ENCODE data around the gene LYPD6B. TPM values are rescaled to one million over a fixed set of nuclear protein-coding genes. Genes with fewer than 3 reads are reported as not detected.

The LYPD6B gene
- polyA plus RNA-seq, 3 donors, result 28.6 to 35.2 (median 33.7) TPM

DNA sequence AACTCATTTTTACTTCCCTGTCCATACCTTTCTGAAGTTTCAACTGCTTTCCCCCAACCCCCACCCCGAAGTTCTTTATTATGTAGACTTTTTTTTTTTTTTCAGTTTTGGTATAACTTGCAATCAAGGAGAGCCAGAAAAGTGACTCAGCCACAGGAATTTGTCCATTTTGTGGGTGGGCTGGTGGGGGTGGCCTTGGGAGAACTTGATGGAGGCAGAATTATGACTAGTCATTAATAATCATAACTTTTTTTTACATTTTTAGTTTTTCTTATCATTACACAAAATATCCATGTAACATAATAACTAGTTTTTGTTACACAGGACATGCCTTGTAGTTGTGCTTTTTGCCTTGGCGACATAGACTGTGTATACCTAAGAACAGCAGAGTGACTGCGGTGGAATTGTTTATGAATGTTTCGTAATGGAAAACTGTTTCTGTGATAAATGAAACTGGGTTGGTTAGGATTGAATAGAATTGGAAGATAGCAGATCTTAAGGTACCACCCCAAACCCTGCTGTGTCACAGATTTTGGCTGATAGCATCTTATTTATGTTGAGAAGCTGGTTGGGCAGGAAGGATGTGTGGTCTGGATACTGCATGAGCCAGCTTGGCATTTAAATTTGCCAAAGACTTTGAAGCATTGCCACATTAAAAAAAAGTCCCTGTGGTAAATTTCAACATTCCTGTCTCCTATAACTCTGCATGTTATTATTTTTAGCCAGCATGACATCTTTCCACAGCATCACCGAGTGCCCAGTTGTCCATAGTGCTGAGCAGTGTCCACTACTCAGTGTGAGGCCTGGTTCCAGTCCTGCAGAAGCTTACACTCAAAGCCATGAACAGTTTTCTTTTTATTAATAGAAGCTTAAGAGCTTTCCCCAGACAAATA, 30.7 kb downstream of the LYPD6B start:
- no peak for DNase-seq (ENCODE audit: low read depth in 3 of 3, low spot score in 2 of 3)

DNA sequence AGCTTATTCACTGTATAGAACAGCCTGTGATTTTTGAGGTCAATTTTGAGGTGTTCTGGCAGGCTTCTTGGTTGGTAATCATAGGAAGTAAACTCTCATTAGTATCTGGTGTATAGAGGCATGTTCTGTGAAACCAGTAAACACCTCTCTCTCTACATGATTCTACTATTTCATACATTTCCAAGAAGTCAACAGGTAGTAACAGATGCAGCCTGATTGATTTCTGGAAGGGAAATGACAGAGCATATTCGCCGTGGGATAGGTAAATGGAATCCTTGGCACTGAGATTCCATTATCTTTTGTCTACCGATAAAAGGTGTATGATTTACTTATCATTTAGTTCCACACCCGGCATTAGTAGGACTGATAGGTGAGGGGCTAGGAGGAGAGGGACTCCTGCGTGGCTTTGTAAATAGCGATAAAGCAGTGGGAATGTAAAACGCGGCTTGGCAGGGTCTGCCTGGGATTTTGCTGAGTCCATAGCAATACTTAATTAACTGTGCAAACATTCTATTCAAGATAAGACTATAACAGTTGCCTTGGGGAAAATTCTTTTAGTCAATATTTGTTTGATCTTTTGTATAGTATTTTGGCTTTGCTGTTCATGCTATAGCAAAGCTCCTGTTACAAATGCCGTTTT, 32.3 kb downstream of the LYPD6B start:
- DNase-seq (ENCODE audit: low read depth in 3 of 3, low spot score in 2 of 3), result no peak

GRCh38 chr2:149075105-149075504, 36.6 kb downstream of the LYPD6B start:
- no peak for DNase-seq (ENCODE audit: low read depth in 3 of 3, low spot score in 2 of 3)

DNA sequence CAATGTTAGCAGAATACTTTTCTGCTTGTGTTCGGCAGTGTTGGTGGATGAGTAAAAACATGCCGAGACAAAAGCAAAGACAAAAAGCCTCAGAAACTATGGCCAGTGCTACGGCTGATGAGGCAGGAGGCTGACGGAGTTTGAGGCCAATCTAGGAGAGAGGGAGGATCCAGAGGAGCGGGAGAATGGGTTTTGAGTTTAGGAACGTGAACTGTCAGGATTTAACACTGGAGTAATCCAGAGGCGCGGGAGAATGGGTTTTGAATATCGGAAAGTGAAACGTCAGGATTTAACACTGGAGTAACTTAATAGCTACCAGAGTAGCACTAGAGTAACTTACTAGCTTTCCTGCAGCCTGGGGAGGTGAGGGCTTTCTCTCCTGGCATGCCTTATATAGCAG, 37.4 kb downstream of the LYPD6B start:
- DNase-seq (ENCODE audit: low read depth in 3 of 3, low spot score in 2 of 3), result no peak

DNA sequence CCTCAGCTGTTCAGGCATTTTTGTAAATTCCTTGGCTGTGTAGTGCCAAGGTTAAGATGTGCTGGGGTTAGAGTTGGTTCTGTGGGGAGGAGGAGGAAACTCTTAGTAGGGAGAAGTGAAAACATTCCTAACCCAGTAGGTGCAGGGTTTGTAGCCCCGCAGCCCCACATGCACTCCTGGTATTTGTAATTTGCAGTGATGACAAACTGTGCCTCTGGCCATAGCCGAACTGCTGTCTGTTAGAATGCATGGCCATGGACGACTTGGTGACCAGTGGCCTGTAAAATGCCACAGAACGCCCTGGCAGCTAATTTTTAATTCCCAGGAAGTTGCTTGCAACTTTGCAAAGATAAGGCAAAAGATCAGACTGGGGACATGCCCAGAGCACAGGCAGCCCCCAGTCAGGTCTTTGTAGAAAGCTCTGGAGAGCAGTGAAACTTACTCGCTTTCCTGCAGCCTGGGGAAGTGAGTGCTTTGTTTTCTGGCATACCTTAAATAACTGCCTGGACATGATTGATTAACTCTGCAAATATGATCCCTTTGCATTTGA, 38.4 kb downstream of the LYPD6B start:
- DNase-seq (ENCODE audit: low read depth in 3 of 3, low spot score in 2 of 3), result no peak

DNA sequence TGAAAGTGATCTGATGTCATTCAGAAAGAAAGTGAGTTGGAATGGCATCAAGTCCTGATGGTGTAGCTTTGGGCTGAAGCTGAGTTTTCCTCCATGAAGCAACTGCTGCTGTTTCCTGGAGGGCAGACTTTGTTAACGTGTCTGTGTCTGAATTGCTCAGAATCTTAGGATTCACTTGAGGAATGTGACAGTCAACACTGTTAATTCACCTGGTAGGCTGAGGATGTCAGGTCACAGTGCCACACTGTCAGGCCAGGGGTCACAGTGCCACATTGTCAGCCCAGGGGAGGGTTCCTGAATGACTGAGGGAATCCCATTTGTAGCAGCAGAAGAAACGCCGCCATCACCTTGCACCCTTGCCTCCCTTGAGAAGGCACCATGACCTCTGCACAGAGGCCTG, 39.4 kb downstream of the LYPD6B start:
- DNase-seq (ENCODE audit: low read depth in 3 of 3, low spot score in 2 of 3), result no peak

- DNase-seq (ENCODE audit: low read depth in 3 of 3, low spot score in 2 of 3), result no peak
These were observed 41.6 kb downstream of the LYPD6B start for GRCh38 chr2:149080099-149080498.

DNA sequence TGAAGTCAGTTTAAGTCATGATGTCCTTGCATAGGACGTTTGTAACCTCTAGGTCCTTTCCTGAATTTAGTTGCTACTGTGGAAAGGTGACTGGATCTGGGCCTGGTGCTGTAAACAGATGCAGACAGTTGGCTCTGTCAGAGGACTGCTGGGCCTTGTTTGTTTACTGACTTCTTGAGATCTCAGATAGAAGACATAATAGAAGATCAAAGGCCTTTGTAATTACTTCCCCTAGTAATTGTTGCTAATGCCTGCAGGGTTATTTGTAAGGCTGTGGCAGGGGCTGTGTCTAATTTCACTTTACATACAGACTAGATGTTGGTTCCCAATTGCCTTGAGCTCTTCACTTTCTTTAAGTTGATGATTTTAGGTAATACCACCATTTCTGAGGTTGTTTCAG, 42.5 kb downstream of the LYPD6B start:
- DNase-seq (ENCODE audit: low read depth in 3 of 3, low spot score in 2 of 3), result no peak

GRCh38 chr2:149082079-149082478, 43.6 kb downstream of the LYPD6B start:
- DNase-seq (ENCODE audit: low read depth in 3 of 3, low spot score in 2 of 3), result no peak

- no peak for DNase-seq (ENCODE audit: low read depth in 3 of 3, low spot score in 2 of 3)
These were observed 44.2 kb downstream of the LYPD6B start for GRCh38 chr2:149082735-149083134.

GRCh38 chr2:149084924-149085795, 46.7 kb downstream of the LYPD6B start:
- no peak for DNase-seq (ENCODE audit: low read depth in 3 of 3, low spot score in 2 of 3)

DNA sequence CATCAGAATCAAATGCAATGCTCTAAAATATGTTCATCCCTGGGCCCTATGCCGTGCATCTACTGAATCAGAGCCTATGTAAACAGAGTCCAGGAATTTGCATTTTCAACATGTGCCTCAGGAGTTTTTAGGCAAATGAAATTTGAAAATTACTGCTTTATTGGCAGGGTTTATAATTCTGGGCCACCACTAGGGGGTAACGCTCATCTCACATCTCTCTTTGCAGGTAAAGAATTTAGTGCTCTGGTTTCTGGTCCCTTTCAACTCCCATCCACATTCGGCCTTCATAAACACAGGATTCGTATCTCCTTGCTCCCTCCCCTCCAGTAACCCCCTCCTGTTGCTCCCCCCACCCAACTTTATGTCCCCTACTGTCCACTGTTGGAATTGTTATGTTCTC, 49.3 kb downstream of the LYPD6B start:
- DNase-seq (ENCODE audit: low read depth in 3 of 3, low spot score in 2 of 3), result no peak

DNA sequence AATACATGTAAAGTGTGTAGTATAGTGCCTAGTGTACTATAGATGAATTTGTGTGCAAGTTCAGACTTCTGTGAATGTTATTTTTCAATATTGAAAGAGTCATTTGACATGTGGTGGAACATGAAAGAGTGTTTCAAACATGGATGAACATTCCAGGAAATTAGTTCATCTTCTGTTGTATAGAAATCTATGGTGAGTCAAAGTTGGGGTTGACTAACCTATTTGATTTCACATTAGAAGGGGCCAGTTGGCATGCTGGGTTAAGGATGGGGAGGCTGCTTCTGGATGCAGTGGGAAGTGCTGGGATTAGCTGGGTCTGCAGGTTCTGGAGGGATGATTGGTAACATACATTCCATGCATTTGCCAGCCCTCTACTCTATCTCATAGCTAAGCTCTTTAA, 50.6 kb downstream of the LYPD6B start:
- DNase-seq (ENCODE audit: low read depth in 3 of 3, low spot score in 2 of 3), result no peak

DNA sequence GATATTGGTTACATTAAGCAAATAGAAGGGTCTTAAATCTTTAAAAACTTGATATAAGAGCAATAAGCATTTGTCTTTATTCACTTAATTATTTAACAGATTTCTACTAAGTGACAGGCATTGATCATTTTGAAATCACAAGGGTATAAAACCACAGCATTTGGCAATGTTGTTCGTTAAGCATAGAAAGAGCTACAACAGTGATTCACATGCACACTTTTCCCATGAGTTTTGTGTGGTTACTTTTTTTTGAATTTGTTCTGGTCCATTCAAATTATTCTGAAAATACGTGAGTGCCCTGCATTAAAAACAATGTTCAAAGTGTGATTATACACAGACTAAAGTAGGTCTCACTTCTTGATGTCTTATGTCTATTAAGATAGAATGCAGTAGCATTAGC, 52.2 kb downstream of the LYPD6B start:
- no peak for DNase-seq (ENCODE audit: low read depth in 3 of 3, low spot score in 2 of 3)

- no peak for DNase-seq (ENCODE audit: low read depth in 3 of 3, low spot score in 2 of 3)
These were observed 55.1 kb downstream of the LYPD6B start for GRCh38 chr2:149093579-149093978.

DNA sequence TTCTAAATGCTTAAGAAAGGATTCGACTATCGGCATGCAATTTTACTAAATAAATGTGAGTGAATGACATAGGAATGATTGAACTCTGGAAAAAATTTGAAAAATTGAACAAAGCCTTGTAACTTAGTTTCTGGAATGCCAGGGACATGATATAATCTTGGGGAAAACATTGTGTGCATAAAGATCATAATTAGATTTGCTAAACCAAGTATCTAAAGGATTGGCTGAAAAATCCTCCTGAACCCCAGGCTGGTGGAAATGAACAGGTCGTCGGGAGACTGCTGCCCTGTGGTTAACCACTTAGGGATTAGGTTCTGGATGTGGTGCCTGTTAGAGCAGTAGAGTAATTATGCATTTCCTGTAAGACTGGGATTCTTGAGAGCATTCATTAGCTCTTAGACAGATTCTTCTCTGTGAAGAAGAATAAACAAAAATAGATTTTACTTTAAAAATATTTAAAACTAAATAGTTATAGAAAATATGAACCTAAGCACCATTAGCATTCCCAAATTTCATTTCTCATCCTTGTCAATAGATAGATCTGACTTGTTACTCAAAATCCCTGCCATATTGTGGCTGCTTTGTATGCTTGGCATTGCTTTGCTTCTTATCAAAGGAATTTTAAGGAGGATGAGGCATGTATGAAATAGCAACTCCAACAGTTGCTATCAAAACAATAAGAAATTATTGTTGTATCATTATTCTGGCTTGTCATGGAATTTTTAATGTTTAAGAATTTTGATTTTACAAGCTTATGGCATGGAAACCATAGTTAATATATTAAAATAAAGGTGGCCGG, 55.9 kb downstream of the LYPD6B start:
- DNase-seq (ENCODE audit: low read depth in 3 of 3, low spot score in 2 of 3), result no peak

DNA sequence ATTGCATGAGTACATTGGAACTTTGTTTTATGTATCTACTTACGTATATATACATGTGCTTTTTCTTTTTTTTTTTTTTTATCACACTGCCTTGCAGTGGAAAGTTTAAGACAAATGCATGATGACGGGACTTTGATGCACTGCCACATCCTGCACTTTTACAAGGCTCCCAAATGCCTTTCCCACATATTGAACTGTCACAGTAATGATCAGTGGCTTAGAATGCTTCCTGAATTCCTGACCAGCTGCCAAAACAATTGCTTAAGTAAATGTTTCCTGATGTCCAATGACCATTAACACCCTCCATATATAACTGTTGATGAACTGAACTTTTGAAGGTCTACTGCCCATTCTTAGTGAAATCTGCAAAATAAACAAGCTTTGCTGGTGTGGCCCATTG, 60.2 kb downstream of the LYPD6B start:
- DNase-seq (ENCODE audit: low read depth in 3 of 3, low spot score in 2 of 3), result no peak

DNA sequence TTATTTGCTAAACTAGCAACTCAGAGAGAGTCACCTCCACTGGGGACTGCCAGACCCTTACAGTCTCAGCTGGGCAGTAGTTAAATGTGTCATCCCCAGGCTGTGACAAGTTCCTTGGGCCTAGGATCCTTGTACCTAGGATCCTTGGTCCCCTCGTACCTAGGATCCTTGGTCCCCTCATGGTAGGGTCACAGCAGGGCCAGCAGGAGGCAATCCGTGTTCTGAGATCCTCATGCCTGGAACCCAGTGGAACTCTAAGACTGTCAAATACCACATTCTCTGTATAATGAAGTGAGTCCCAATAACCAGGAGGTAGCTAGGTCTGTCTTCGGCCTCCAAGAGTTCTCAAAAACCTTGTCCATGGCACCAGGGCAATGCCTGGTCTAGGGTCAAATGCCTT, 60.8 kb downstream of the LYPD6B start:
- no peak for DNase-seq (ENCODE audit: low read depth in 3 of 3, low spot score in 2 of 3)

DNA sequence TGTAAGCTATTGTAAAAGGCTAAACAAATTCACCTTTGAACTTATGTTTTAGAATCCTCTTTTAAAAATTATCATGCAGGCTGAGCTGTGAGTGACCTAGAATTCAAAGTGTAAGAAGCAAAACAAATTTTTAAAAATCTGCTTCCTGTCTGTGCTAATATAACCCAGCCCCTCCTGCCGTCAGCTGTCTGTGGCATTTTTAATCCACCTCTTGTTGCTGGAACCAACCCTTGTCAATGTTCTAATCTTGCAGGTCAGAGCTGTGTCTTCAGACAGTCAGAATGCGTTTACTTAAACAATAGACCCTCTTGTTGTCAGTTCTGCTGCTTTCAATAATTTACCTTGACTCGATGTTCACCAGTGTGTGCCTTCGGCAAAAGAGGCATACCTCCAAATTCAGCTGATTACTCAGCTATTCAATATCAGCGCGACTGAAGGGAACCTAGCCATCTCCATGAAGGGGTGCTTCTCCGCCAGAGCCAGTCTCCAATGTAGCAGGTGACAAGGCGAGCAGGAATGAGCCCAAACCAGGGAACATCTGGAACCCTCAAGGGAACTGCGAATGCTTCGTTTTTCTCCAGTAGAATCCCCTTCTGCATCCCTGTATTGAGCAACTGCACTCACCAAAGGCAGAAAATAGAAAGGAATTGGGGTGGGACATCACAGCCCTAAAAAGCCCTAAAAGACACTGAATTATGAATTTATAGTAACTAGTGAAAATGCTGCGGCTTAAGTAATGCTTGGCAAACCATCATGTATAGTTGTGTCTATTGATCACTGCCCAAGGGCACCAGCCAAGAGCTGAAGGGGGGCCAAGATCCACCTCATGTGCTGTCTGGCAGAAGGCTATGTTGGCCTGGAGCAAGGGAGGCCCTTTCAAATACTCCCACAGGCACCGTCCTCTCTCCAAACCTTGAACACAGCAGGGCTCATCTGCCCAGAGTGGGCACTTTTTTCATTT, 62.5 kb downstream of the LYPD6B start:
- no peak for DNase-seq (ENCODE audit: low read depth in 3 of 3, low spot score in 2 of 3)
